Neural cell (in vitro differentiated cells): ENCODE data around the gene MEIS1. TPM values are rescaled to one million over a fixed set of nuclear protein-coding genes. Genes with fewer than 3 reads are reported as not detected.

ENCODE experiments used
- H2AFZ ChIP-seq: fragments of 200-600, 300-800 bp; sonication (generic), shearing (Covaris generic); 2 replicates; pipeline ENCODE4 v1.6.0; 2014; ENCODE audit warnings: low read depth, mild to moderate bottlenecking, antibody characterized with exemption, low read length, moderate library complexity
- H3F3A ChIP-seq: fragments of 200-600 bp; shearing (Covaris generic); 2 replicates; pipeline ENCODE4 v1.6.1; 2016; ENCODE audit warnings: mild to moderate bottlenecking, moderate library complexity, mixed read lengths, antibody characterized with exemption, low read length; ENCODE audit not compliant: insufficient read depth, poor library complexity, severe bottlenecking
- H3K27ac ChIP-seq: fragments of 200-600, 300-800 bp; sonication (generic), shearing (Covaris generic); 2 replicates; pipeline ENCODE4 v1.5.1; 2014; ENCODE audit warnings: mild to moderate bottlenecking, low read length, moderate library complexity
- H3K27me3 ChIP-seq: fragments of 300-800, 200-600 bp; sonication (generic), shearing (Covaris generic); 2 replicates; pipeline ENCODE4 v1.6.0; 2014; ENCODE audit warnings: mild to moderate bottlenecking, low read depth, low read length, moderate library complexity; ENCODE audit not compliant: insufficient read depth
- H3K36me3 ChIP-seq: fragments of 300-800, 200-600 bp; sonication (generic), shearing (Covaris generic); 2 replicates; pipeline ENCODE4 v1.5.1; 2014; ENCODE audit warnings: mild to moderate bottlenecking, antibody characterized with exemption, low read length, moderate library complexity; ENCODE audit not compliant: insufficient read depth
- H3K4me2 ChIP-seq: fragments of 300-800, 200-600 bp; sonication (generic), shearing (Covaris generic); 2 replicates; pipeline ENCODE4 v1.6.0; 2014; ENCODE audit warnings: mild to moderate bottlenecking, low read length
- H3K4me3 ChIP-seq: fragments of 300-800, 200-600 bp; sonication (generic), shearing (Covaris generic); 2 replicates; pipeline ENCODE4 v1.5.1; 2014; ENCODE audit warnings: mild to moderate bottlenecking, low read length, moderate library complexity
- H3K79me2 ChIP-seq: fragments of 200-600 bp; shearing (Covaris generic); replicated peaks from 2 replicates; pipeline ENCODE4 v1.6.0; 2014; ENCODE audit warnings: mild to moderate bottlenecking, low read length, moderate library complexity; ENCODE audit not compliant: insufficient read depth
- H3K9ac ChIP-seq: fragments of 300-800, 200-600 bp; sonication (generic), shearing (Covaris generic); 2 replicates; pipeline ENCODE4 v1.6.1; 2016; ENCODE audit warnings: mild to moderate bottlenecking, low read length, mixed read lengths
- H3K9me2 ChIP-seq: fragments of 200-600 bp; shearing (Covaris generic); 2 replicates; pipeline ENCODE4 v1.6.1; 2016; ENCODE audit warnings: mild to moderate bottlenecking, low read length, mixed read lengths; ENCODE audit not compliant: insufficient read depth
- H3K9me3 ChIP-seq: fragments of 200-600, 300-800 bp; sonication (generic), shearing (Covaris generic); 2 replicates; pipeline ENCODE4 v1.6.1; 2016; ENCODE audit warnings: mild to moderate bottlenecking, mixed run types, low read length, moderate library complexity, mixed read lengths
- H4K20me1 ChIP-seq: fragments of 200-600 bp; shearing (Covaris generic); 2 replicates; pipeline ENCODE4 v1.6.1; 2016; ENCODE audit warnings: mild to moderate bottlenecking, mixed run types; ENCODE audit not compliant: insufficient read depth
- EP300 ChIP-seq: fragments of 450-650 bp; conservative IDR thresholded peaks from 2 replicates; pipeline ENCODE4 v1.6.1; 2014; ENCODE audit warnings: antibody characterized with exemption, mild to moderate bottlenecking, moderate library complexity; ENCODE audit not compliant: poor library complexity, severe bottlenecking
- EZH2 ChIP-seq: fragments of 200-600, 300-800 bp; shearing (Covaris generic), sonication (generic); IDR thresholded peaks from 2 replicates; pipeline ENCODE4 v1.6.1; 2014; ENCODE audit warnings: antibody characterized with exemption, low read length, borderline replicate concordance, mild to moderate bottlenecking; ENCODE audit not compliant: insufficient read depth, poor library complexity, severe bottlenecking
- MXI1 ChIP-seq: fragments of 450-650 bp; conservative IDR thresholded peaks from 2 replicates; pipeline ENCODE4 v1.6.1; 2014; ENCODE audit warnings: antibody characterized with exemption, mild to moderate bottlenecking; ENCODE audit not compliant: poor library complexity, severe bottlenecking
- POLR2AphosphoS5 ChIP-seq: IDR thresholded peaks from 2 replicates; pipeline ENCODE4 v1.6.1; 2012
- RAD21 ChIP-seq: fragments of 450-650 bp; conservative IDR thresholded peaks from 2 replicates; pipeline ENCODE4 v1.6.1; 2014; ENCODE audit warnings: antibody characterized with exemption, mild to moderate bottlenecking, moderate library complexity
- REST ChIP-seq: IDR thresholded peaks from 2 replicates; pipeline ENCODE4 v1.6.1; 2012; ENCODE audit warnings: borderline replicate concordance
- SMC3 ChIP-seq: fragments of 450-650 bp; conservative IDR thresholded peaks from 2 replicates; pipeline ENCODE4 v1.6.1; 2014; ENCODE audit warnings: antibody characterized with exemption, mild to moderate bottlenecking, moderate library complexity; ENCODE audit not compliant: poor library complexity
- TAF1 ChIP-seq: IDR thresholded peaks from 2 replicates; pipeline ENCODE4 v1.6.1; 2012; ENCODE audit warnings: low read depth
- polyA minus RNA-seq: library from RNA; depleted of rRNA, polyadenylated mRNA; stranded (reverse); fragments of >200 nt; gene quantifications from 2 replicates; pipeline ENCODE4 v1.2.3, GENCODE V29; 2014
- polyA plus RNA-seq: library from polyadenylated mRNA; depleted of rRNA; stranded (reverse); fragments of >200 nt; gene quantifications from 2 replicates; pipeline ENCODE4 v1.2.3, GENCODE V29; 2014
- TF ChIP-seq, protein P1 (sequence below): fragments of 450-650 bp; IDR thresholded peaks from 2 replicates; pipeline ENCODE4 v1.5.1; 2014; ENCODE audit warnings: antibody characterized with exemption, mild to moderate bottlenecking, moderate library complexity; ENCODE audit not compliant: poor library complexity, severe bottlenecking

Gene MEIS1
- 40.5 and 46.5 TPM in 2 replicates for polyA plus RNA-seq
- polyA minus RNA-seq: 87.2 and 89.4 TPM in 2 replicates

DNA sequence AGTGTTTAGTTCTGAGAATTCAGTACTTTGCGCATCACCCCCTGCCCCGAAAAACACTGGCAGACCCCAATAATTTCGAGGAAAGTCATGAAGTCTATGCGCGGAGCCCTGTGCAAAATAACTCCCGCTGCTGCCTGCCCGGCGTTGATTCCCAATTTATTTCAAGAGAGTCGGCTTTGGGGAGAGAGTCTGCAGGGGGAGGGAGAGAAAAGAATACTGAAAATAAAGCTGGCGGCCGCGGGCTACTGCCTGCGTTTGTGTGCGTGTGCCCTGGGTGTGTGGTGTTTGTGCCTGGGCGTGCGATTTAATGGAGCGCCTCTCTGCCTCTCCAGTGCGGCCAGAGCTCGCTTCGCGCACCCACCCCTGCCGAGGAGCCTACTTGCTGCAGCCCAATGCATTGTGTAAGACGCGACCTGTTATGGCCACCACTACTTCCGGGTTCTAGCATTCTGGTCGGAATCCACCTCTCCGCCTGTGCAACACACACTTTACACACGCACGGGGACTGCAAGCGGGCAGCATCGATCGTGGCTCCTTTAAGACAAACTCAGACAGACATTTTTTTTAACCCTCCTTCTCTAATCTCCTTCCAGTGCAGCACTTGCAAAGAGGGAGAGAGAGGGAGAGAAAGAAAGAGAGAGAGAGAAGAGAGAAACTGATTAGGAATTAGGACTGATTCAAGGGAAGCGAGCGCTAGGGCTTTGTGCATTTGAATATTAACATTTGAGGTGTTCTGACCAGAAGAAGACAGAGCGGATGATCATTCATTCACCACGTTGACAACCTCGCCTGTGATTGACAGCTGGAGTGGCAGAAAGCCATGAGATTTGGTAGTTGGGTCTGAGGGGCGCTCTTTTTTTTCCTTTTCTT, at the start of gene MEIS1:
MEIS1 (plus strand) TSS at position 447 of the 870 bp plus-strand sequence. CDS start 732 bp downstream, outside the sequence.
- Histone ChIP-seq H3K9me3 (no peaks in the 10 kb centered on the region), H3K9ac (peak within 1 kb of the TSS; percentile 96), H4K20me1 (no peaks in the 10 kb centered on the region), H3K9me2 (no peaks in the 10 kb centered on the region), H3K27me3 (peaks cover 8% of the 10 kb centered on the region), H3K36me3 (no peaks in the 10 kb centered on the region), H3K4me2 (peak within 1 kb of the TSS; percentile 96), H3K79me2 (peaks cover 46% of the 10 kb centered on the region), H3K27ac (peak within 1 kb of the TSS; percentile 98), H2AFZ (peak within 1 kb of the TSS; percentile 49), H3K4me3 (peak within 1 kb of the TSS; percentile 86), H3F3A (peaks cover 7% of the 10 kb centered on the region)
- peak; percentile 63 for TF ChIP-seq RAD21
- TF ChIP-seq SMC3: peak; percentile 66
- peak; percentile 83 for TF ChIP-seq EP300
- TF ChIP-seq TAF1: peak; percentile 93
- peak; percentile 90 for TF ChIP-seq REST
- TF ChIP-seq, protein P1, sequence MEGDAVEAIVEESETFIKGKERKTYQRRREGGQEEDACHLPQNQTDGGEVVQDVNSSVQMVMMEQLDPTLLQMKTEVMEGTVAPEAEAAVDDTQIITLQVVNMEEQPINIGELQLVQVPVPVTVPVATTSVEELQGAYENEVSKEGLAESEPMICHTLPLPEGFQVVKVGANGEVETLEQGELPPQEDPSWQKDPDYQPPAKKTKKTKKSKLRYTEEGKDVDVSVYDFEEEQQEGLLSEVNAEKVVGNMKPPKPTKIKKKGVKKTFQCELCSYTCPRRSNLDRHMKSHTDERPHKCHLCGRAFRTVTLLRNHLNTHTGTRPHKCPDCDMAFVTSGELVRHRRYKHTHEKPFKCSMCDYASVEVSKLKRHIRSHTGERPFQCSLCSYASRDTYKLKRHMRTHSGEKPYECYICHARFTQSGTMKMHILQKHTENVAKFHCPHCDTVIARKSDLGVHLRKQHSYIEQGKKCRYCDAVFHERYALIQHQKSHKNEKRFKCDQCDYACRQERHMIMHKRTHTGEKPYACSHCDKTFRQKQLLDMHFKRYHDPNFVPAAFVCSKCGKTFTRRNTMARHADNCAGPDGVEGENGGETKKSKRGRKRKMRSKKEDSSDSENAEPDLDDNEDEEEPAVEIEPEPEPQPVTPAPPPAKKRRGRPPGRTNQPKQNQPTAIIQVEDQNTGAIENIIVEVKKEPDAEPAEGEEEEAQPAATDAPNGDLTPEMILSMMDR: peak; percentile 25
- TF ChIP-seq MXI1: peak; percentile 89
- TF ChIP-seq EZH2: no peak
- TF ChIP-seq POLR2AphosphoS5: peak; percentile 84

DNA sequence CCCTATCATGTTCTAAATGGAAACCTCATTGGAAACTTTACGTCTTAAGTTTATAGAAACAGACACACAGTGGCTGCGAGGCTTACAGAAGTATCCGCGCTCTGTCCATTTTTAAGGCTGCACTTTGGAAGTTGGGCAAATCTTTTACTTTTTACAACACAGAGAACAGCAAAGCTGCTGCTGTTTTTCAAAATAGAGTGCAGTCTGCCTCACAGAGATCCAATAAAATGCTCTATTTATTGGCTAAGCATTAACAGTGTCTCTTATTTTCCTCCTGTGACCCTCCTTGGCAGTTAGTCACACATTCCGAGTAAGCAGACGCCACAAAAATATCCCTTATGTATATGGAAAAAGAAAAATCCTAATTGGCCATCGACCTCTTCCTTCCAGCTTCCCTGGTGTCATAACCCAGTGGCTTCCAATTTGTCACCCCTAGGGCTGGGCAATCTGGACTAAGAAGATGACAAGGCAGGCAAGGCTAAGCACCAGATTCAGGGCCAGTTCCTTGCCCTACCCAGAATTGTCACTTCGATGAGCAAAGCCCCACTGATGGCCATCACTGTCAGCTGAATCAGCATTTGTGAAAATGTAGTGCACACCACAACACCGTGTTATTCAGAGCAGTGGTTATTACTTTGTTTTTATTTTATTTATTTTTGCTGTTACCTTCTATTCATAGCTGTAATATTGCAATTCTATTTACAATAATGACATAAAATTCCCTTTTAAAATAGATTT, 47.7 kb upstream of the MEIS1 start:
- H3K9ac ChIP-seq: no peak overlapping the region
- no peaks in the 10 kb centered on the region for H3K9me3 ChIP-seq
- H3K27ac ChIP-seq: no peak overlapping the region
- H2AFZ ChIP-seq: no peak overlapping the region
- no peaks in the 10 kb centered on the region for H4K20me1 ChIP-seq
- TF ChIP-seq MXI1 (no peak), RAD21 (no peak), SMC3 (no peak), TAF1 (no peak), EZH2 (no peak), POLR2AphosphoS5 (no peak), REST (no peak), EP300 (no peak)
- TF ChIP-seq, protein P1: no peak
- no peaks in the 10 kb centered on the region for H3F3A ChIP-seq
- H3K27me3 ChIP-seq: no peaks in the 10 kb centered on the region
- no peak overlapping the region for H3K4me2 ChIP-seq
- H3K9me2 ChIP-seq: no peaks in the 10 kb centered on the region
- H3K36me3 ChIP-seq: no peaks in the 10 kb centered on the region
- H3K79me2 ChIP-seq: no peaks in the 10 kb centered on the region
- H3K4me3 ChIP-seq: no peak overlapping the region
